Trophoblast cell (in vitro differentiated cells and primary cell): ENCODE measurements around the gene ARFGAP1.

Source experiments
- DNase-seq, 2 donors: peaks; one replicate each; pipeline ENCODE4 v3.0.0-alpha.2; 2016
- H2AFZ ChIP-seq: 2 replicates; pipeline ENCODE4 v1.6.1; 2013; ENCODE audit warnings: low read length, moderate library complexity, mild to moderate bottlenecking; ENCODE audit not compliant: insufficient read depth, poor library complexity
- H2AK5ac ChIP-seq: 2 replicates; pipeline ENCODE4 v1.6.1; 2013; ENCODE audit warnings: mild to moderate bottlenecking, low read length
- H2BK120ac ChIP-seq: 2 replicates; pipeline ENCODE4 v1.6.1; 2013; ENCODE audit warnings: low read length, mild to moderate bottlenecking, moderate library complexity; ENCODE audit not compliant: insufficient read depth, poor library complexity
- H2BK12ac ChIP-seq: 2 replicates; pipeline ENCODE4 v1.6.1; 2013; ENCODE audit warnings: mild to moderate bottlenecking, low read length, moderate library complexity
- H2BK5ac ChIP-seq: 2 replicates; pipeline ENCODE4 v1.6.1; 2013; ENCODE audit warnings: low read length, low read depth, moderate library complexity, mild to moderate bottlenecking; ENCODE audit not compliant: poor library complexity
- H3K14ac ChIP-seq: 2 replicates; pipeline ENCODE4 v1.6.1; 2013; ENCODE audit warnings: mild to moderate bottlenecking, low read length
- H3K18ac ChIP-seq: 2 replicates; pipeline ENCODE4 v1.6.1; 2013; ENCODE audit warnings: mild to moderate bottlenecking, low read length
- H3K23ac ChIP-seq: 2 replicates; pipeline ENCODE4 v1.6.1; 2013; ENCODE audit warnings: low read length
- H3K27ac ChIP-seq: 2 replicates; pipeline ENCODE4 v1.5.1; 2013; ENCODE audit warnings: low read depth, mild to moderate bottlenecking, inconsistent platforms, low read length, moderate library complexity
- H3K27me3 ChIP-seq: 2 replicates; pipeline ENCODE4 v1.6.1; 2013; ENCODE audit warnings: inconsistent platforms, mild to moderate bottlenecking, low read length, moderate library complexity; ENCODE audit not compliant: insufficient read depth
- H3K36me3 ChIP-seq, 2 experiments: 1 replicate in 1 of 2; 2 replicates in 1 of 2; pipeline ENCODE4 v1.6.1; 2013; ENCODE audit warnings: low read length in 2 of 2, mild to moderate bottlenecking in 2 of 2, moderate library complexity in 1 of 2; ENCODE audit not compliant: insufficient read depth in 2 of 2, control insufficient read depth in 1 of 2
- H3K4ac ChIP-seq: 2 replicates; pipeline ENCODE4 v1.6.1; 2013; ENCODE audit warnings: low read depth, mild to moderate bottlenecking, low read length, moderate library complexity
- H3K4me1 ChIP-seq, 2 experiments: 1 replicate in 1 of 2; 2 replicates in 1 of 2; pipeline ENCODE4 v1.6.1; 2013; ENCODE audit warnings: low read length in 2 of 2, mild to moderate bottlenecking in 2 of 2, moderate library complexity in 1 of 2; ENCODE audit not compliant: insufficient read depth in 2 of 2, control insufficient read depth in 1 of 2
- H3K4me2 ChIP-seq: 2 replicates; pipeline ENCODE4 v1.6.1; 2013; ENCODE audit warnings: inconsistent platforms, mild to moderate bottlenecking, low read length, moderate library complexity
- H3K4me3 ChIP-seq: 2 replicates; pipeline ENCODE4 v1.5.1; 2013; ENCODE audit warnings: mild to moderate bottlenecking, low read depth, low read length, inconsistent platforms
- H3K79me1 ChIP-seq: one replicate; pipeline ENCODE4 v1.6.1; 2013; ENCODE audit warnings: low read length
- H3K79me2 ChIP-seq: 2 replicates; pipeline ENCODE4 v1.6.1; 2013; ENCODE audit warnings: low read length, mild to moderate bottlenecking; ENCODE audit not compliant: control insufficient read depth, insufficient read depth, poor library complexity
- H3K9ac ChIP-seq: 2 replicates; pipeline ENCODE4 v1.6.1; 2013; ENCODE audit warnings: mild to moderate bottlenecking, low read length
- H3K9me3 ChIP-seq: 2 replicates; pipeline ENCODE4 v1.6.1; 2013; ENCODE audit warnings: low read depth, mild to moderate bottlenecking, control low read depth, inconsistent platforms, low read length; ENCODE audit not compliant: insufficient read depth
- H4K12ac ChIP-seq: 2 replicates; pipeline ENCODE4 v1.6.1; 2013; ENCODE audit warnings: low read depth, mild to moderate bottlenecking, low read length, moderate library complexity
- H4K8ac ChIP-seq: 2 replicates; pipeline ENCODE4 v1.6.1; 2013; ENCODE audit warnings: low read depth, mild to moderate bottlenecking, low read length, moderate library complexity
- H4K91ac ChIP-seq: one replicate; pipeline ENCODE4 v1.6.1; 2013; ENCODE audit warnings: low read depth, mild to moderate bottlenecking, low read length, moderate library complexity
- WGBS: extraction: QIAGEN DNeasy Blood & Tissue Kit; methylation state at CpG from one replicate; pipeline ENCODE4 v1.1.7; 2013; ENCODE audit warnings: missing lambda C conversion rate; ENCODE audit not compliant: insufficient read length, insufficient coverage; ENCODE audit errors: extremely low coverage; 5-methylcytosine and 5-hydroxymethylcytosine counted together

Gene ARFGAP1

DNA sequence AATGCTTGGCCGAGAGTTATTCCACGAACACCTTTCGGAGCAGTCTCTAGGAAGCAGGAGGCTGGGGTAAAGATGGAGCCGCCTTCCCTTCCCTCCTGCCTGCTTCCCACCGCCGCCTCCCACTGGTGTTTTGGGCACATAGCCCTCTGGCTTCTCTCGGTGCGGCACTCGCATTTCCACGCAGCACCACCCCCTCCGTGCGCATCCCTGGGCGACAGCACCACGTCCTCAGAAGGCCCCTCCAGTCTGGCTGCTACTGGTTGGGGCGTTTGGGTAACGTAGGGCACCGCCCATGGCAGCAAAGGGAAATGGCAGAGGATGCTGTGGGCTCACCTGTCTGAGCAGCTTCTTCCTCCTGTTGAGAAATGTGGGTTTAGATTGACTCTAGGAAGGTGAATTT, 22.8 kb downstream of the ARFGAP1 start:
- Histone ChIP-seq H3K36me3 (peaks cover 0 to 1% of the 10 kb centered on the region in 2 experiments), H3K79me1 (no peaks in the 10 kb centered on the region), H3K4me2 (no peak overlapping the region), H3K9ac (no peak overlapping the region), H3K18ac (no peak overlapping the region), H3K4me3 (no peak overlapping the region), H2AK5ac (no peak overlapping the region), H4K8ac (no peak overlapping the region), H3K9me3 (peaks cover 3% of the 10 kb centered on the region), H2BK5ac (no peak overlapping the region), H2BK12ac (no peak overlapping the region), H2BK120ac (no peak overlapping the region), H3K4me1 (peaks cover 0 to 6% of the 10 kb centered on the region in 2 experiments), H4K12ac (no peak overlapping the region), H3K79me2 (no peaks in the 10 kb centered on the region), H3K27ac (no peak overlapping the region), H4K91ac (no peak overlapping the region), H3K4ac (no peak overlapping the region), H3K14ac (no peak overlapping the region), H2AFZ (no peak overlapping the region), H3K23ac (no peak overlapping the region), H3K27me3 (no peaks in the 10 kb centered on the region)
- DNase-seq, result no peak
- WGBS, result no CpG with 5 or more reads among the region's 17 CpGs

DNA sequence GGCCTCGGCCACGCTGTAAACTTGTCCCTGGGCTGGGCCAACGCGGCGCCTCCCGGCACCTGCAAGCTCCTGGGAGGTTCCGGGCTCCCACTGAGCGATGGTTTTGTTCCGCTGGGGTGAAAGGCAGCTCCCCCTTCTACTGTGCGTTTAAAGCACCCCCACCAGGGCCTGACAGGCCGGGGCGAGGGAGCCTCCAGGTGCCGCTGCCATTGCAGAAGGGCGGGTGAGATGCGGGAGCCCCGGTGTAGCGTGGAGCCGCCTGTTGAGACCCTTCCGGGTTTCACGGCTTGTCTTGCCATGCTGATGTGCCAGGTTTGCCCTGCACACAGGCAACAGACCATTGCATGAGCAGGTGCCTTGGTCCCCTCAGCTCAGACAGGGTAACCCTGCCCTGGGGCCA, 23.2 kb downstream of the ARFGAP1 start:
- Histone ChIP-seq H2BK5ac (no peak overlapping the region), H3K79me2 (no peaks in the 10 kb centered on the region), H4K8ac (no peak overlapping the region), H2AFZ (no peak overlapping the region), H2BK12ac (no peak overlapping the region), H2AK5ac (no peak overlapping the region), H3K14ac (no peak overlapping the region), H3K23ac (no peak overlapping the region), H4K12ac (no peak overlapping the region), H3K4me1 (peaks cover 0 to 3% of the 10 kb centered on the region in 2 experiments), H3K36me3 (no peaks in the 10 kb centered on the region), H3K4me3 (no peak overlapping the region), H2BK120ac (no peak overlapping the region), H3K9me3 (peaks cover 3% of the 10 kb centered on the region), H3K4me2 (no peak overlapping the region), H3K9ac (no peak overlapping the region), H3K27ac (no peak overlapping the region), H3K4ac (no peak overlapping the region), H3K79me1 (no peaks in the 10 kb centered on the region), H4K91ac (no peak overlapping the region), H3K18ac (no peak overlapping the region), H3K27me3 (no peaks in the 10 kb centered on the region)
- no peak for DNase-seq
- WGBS, result no CpG with 5 or more reads among the region's 20 CpGs

DNA sequence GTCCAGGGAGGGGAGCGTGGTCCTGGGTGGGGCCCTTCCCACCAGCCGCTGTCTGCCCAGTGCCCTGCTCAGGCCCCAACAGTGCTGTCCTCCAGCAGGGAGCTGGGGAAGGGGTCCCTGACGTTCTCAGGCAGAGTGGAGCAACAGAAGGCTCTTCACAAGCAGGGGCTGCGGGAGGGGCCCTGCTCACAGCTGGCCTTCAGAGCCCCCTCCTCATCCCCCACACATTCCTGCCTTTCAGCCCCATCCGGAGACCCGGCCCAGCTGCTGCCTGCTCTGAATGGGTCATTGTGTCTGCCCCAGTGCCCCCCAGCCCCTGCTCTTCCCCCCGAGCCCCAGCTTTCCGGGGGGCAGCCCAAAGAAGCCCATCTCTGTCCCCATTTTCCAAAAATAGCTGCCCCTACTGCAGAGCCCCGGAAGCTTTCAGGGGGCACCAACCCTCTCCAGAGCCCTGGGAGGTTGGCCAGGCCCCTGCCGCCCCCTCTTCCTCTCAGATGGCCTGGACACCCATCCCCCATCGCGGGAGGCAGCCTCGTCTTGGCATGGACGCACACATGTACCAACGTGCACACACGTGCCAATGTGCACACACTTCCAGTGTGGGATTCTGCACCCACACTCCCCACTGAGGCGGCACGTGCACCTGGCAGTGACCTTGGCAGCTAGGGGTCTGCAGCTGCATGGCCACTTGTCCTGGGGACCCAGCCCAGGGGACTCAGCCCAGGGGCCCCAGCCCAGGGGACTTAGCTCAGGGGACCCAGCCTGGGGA, 24.1 kb downstream of the ARFGAP1 start:
- no peak overlapping the region for H3K4me2 ChIP-seq
- H4K8ac ChIP-seq, result no peak overlapping the region
- H3K4me1 ChIP-seq, result no peaks in the 10 kb centered on the region
- no peak overlapping the region for H3K4ac ChIP-seq
- H3K27ac ChIP-seq, result no peak overlapping the region
- no peak overlapping the region for H4K91ac ChIP-seq
- no peak overlapping the region for H3K18ac ChIP-seq
- no peaks in the 10 kb centered on the region for H3K79me1 ChIP-seq
- no peak overlapping the region for H3K23ac ChIP-seq
- H2AK5ac ChIP-seq, result no peak overlapping the region
- DNase-seq, result no peak
- H3K9me3 ChIP-seq, result peaks cover 3% of the 10 kb centered on the region
- H3K27me3 ChIP-seq, result no peaks in the 10 kb centered on the region
- H3K79me2 ChIP-seq, result no peaks in the 10 kb centered on the region
- H3K36me3 ChIP-seq, result no peaks in the 10 kb centered on the region
- H3K14ac ChIP-seq, result no peak overlapping the region
- H3K9ac ChIP-seq, result no peak overlapping the region
- H3K4me3 ChIP-seq, result no peak overlapping the region
- no peak overlapping the region for H2BK5ac ChIP-seq
- H4K12ac ChIP-seq, result no peak overlapping the region
- no CpG with 5 or more reads among the region's 18 CpGs for WGBS
- H2BK12ac ChIP-seq, result no peak overlapping the region
- no peak overlapping the region for H2BK120ac ChIP-seq
- no peak overlapping the region for H2AFZ ChIP-seq

DNA sequence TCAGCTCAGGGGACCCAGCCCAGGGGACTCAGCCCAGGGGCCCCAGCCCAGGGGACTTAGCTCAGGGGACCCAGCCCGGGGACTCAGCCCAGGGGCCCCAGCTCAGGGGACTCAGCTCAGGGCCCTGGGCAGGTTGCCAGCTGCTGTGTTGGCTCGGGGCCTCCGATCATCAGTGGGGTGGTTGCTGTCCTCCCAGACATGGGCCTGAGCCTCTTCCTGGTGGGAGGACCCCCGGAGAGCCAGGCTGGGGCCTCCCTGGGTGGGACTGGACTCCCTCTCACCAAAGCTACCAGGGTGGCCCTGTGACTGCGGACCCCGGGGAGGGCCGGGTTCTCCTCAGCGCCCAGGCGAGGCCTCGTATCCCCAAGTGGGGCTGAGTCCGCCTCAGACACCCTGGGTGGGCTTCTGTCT, 24.8 kb downstream of the ARFGAP1 start:
- Histone ChIP-seq H3K4me3 (no peak overlapping the region), H4K91ac (no peak overlapping the region), H3K18ac (no peak overlapping the region), H3K9me3 (peaks cover 3% of the 10 kb centered on the region), H2BK5ac (no peak overlapping the region), H3K36me3 (no peaks in the 10 kb centered on the region), H3K4me2 (no peak overlapping the region), H3K4me1 (no peaks in the 10 kb centered on the region), H3K79me2 (no peaks in the 10 kb centered on the region), H4K8ac (no peak overlapping the region), H2BK120ac (no peak overlapping the region), H3K23ac (no peak overlapping the region), H2AFZ (no peak overlapping the region), H3K79me1 (no peaks in the 10 kb centered on the region), H3K14ac (no peak overlapping the region), H2AK5ac (no peak overlapping the region), H3K27ac (no peak overlapping the region), H3K9ac (no peak overlapping the region), H3K4ac (no peak overlapping the region), H3K27me3 (no peaks in the 10 kb centered on the region), H4K12ac (no peak overlapping the region), H2BK12ac (no peak overlapping the region)
- DNase-seq, result no peak
- no CpG with 5 or more reads among the region's 11 CpGs for WGBS
